Nucleus accumbens (tissue), 56 donors: Measurements from ENCODE around the gene FBN2.

Experiments used
- DNase-seq, 56 donors: peaks; one replicate each; lab custom pipeline; 2025; lab: John Stamatoyannopoulos, UW

FBN2 gene

DNA sequence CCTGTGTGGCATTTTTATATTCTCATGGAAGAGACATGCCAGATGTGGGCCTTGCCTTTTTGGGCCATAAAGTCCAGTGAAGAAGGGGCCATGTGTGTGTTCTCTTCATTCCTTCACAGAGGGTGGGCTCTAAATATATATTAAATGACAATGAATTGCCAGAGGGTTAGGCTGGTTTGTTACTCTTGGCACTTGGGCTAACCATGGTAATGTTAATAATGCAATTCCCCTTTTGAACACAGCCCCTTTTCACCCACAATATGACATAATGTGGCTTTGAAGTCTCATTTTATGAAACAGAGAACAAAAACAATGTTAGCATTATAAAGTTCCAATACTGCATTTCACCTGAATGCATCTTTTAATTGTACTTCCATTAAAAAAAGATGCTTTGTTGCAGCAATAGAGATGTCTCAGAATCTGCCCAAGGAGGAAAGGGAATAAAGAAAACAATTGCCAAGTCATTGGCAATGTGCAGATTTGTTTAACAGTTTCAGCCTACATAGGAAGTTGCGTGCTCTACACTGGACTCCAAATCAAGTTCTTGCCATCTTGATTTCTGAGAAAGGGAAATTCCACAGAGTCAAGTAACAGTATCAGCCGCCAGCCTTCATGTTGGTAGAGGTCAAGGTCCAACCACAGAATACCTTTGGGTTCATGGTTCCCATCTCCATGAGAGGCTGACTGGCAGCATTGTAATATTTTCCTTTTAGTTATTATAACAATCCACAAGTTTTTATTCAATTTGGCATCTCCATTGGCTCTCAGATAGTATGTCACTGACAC, 312.6 kb downstream of the FBN2 start:
- no peak for DNase-seq

DNA sequence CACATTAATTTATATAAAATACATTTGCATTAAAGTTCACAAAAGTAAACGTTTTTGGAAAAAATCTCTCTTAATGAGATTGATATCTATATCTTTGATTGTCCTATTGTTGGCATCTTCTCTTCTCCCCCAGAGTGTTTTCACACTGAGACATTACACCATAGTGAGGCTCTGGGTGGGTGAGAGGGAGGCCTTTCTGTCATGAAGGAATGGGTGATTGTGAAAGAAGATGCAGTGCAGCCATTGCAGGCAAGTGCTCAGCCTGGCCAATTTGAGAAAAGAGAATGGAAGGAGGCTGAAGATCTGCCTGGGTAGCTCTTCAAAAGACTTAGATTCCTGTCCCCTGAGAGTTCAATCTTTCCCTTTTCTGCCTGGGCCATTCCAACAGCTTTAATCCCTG, 313.7 kb downstream of the FBN2 start:
- no peak for DNase-seq

DNA sequence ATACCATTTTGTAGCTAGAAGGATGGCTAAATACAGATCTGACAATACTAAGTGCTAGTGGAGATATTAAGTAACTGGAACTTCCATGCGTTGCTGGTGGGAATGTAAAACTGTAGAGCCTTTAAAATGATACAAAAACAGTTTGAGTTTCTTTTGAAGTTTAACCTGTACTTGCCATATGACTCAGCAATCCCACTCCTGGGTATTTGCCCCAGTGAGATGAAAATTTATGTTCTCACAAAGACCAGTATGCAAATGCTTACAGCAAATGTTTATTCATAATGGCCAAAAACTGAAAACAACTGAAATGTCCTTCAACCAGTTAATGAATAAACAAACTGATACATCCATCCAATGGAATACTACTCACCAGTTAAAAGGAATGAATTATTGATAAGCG, 317.2 kb downstream of the FBN2 start:
- no peak for DNase-seq

DNA sequence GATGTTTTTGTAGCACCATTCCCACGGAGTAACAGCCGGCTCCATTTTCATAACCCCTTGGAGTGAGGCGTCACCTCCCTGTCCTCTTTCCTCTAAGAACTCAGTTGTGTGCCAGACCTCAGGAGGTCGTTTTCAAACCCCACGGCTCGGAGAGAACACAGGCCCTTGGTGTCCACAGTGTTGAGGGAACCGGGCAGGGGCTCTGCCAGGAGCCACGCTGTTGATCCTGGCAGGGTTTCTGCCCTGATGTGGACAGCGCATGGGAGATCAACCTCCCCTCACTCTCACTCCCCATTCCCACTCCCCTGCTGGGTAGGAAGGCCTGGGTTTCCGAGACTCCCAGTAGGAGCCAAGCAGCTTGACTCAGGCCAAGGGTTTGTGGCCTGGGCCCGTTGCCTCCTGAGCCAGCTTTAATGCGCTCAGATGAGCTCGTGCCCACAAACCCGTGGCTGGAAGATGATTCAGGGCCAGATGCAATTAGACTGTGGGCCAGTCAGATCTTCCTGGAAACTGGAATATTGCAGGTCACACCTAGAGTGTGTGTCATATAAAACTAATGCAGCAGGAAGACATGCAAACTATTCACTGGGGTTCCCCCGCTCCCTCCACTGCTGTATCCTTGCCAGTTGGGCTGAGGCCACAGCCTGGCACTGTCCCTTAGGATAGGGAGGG, 321.0 kb downstream of the FBN2 start:
- peak in 24 of 56 donors; percentile 8 to 61 (median 26) for DNase-seq

DNA sequence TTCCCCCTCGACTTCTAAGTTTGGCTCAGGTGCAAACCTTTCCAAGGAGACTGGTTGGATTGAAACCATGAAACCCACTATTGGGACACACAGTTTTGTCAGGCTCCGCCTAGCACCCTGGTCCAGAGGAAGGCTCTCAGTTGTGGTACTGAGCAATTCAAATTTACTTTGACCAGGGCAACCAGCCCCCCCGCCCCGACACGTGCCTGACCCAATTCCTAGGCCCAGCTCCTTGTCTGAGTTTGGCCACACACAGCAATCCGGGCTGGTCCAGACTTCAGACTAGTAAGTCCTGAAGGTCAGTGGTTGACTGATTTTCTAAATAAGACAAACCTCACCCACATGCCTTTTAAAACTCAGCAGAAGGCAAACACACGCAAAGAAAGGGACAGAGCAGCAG, 321.8 kb downstream of the FBN2 start:
- DNase-seq, result peak in 3 of 56 donors; percentile 5 to 21 (median 8)

DNA sequence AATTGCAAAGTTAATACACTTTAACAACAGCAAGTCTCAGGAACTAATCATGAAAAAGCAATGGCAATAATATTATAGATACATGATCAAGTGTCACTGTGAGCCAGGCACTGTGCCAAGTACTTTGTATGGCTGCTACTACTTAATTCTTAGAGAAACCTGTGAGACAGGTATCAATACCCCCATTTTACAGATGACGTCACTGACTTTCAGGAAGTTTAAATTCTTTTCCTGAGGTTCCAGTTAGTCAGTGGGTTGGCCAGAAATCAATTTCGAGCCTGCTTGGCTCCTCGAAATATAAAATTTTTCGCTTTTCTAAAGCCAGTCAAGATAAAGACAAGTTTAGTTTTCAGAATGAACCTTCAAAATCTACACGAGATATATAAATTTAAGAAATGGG, 324.2 kb downstream of the FBN2 start:
- DNase-seq, result no peak

DNA sequence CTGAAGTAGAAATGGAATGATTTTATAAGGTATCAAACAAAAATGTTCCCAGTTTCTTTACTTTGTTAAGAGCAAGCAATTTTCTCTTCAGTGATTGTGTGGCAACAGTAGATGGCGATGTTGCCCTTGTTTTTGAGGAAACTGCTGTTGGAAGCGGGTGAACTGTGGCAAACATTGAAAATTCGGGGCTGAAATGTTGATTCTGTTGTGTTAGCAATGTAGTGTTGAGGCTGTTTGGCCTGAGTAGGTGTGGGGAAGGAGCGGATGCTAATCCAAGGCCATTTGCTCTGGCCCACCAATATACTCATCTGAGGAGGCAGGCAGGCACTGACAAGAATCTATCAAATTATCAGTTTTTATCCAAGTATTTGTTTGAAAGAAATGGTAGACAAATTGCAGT, 324.7 kb downstream of the FBN2 start:
- DNase-seq, result peak in 40 of 56 donors; percentile 1 to 74 (median 30)

DNA sequence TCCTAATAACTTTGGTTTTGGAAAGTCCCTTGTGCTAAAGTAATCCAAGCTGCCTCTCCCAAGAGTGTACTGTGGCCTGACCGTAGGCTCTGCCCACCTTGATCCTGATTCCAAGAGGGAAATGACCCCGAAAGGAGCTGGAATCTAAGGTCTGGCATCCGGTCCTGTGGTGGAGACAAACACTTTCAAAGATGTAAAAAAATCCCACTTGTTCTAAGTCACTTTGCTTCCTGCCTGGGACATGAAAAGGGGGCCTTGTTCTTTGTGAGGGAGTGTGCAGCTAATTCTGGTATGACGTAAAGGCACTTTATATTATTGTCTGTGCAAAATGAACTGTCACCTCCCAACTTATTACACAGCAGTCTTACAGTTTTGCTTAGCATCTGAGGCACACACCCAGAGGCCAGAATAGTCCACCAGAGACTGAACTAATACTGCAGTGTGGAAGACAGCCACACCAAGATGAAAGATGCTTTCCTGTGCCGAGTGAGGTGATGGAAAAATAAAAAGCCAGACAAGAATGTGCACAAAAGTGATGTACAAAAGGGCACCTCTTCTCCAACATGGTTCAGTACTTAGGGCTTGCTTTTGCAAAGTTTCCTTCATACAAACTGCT, 325.7 kb downstream of the FBN2 start:
- DNase-seq, result no peak

DNA sequence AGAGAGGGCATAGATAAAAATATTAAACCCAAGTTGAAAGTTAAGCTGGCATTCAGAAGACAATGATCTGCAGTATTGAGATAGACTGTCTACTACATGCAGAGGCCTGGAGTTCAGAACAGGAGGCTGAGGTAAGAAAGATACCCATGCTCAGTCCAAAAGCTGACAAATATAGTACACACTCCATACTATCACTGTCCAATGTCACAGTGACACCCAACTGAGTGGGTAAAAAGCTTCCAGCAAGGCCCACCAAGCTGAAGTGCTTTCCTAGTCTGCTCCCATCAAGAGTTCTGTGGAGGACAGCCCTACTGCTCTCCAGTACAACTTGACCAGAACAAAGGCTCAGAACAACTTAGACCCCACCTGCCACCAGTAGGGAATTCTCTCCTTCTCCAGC, 329.6 kb downstream of the FBN2 start:
- no peak for DNase-seq
